Measurements from ENCODE around the gene EVPLL.

DNA sequence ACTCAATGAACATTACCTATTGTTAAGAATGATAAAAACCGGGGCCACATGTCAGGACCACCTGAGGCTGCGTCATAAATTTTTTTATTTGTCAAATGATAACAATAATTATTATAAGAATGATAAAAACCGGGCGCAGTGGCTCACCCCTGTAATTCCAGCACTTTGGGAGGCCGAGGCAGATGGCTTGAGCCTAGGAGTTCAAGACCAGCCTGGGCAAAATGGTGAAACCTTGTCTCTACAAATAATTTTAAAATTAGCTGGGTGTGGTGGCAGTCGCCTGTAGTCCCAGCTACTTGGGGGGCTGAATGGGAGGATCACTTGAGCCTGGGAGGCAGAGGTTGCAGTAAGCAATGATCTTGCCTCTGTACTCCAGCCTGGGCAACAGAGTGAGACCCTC, 13.4 kb upstream of the EVPLL start:
- TF ChIP-seq CTCF (IDR thresholded peaks at IDR 0.05 in 4 of 5, conservative IDR thresholded peaks at IDR 0.05 in 1 of 5) (no peak), POLR2A (IDR thresholded peaks at IDR 0.05) (no peak)

Measured in gastrocnemius medialis (tissue), 4 donors.